Activated T-helper 2 cell treated with anti-CD3 and anti-CD28 coated beads, Interferon-gamma antibody, Interleukin-2, Interleukin-4, amounts not matched to agents 10 μg/mL and 5 μg/mL and 100 μg/mL, durations not matched to agents 14 hours and 24 hours and 36 hours (primary cell): ENCODE measurements around the gene LRBA. TPM values are rescaled to one million over a fixed set of nuclear protein-coding genes. Genes with fewer than 3 reads are reported as not detected.

Experiments used
- DNase-seq: peaks from one replicate; pipeline ENCODE4 v3.0.0; 2021; ENCODE audit warnings: low spot score
- H3K27ac Mint-ChIP-seq: one replicate; pipeline ENCODE4 v1.8.0; 2021; ENCODE audit warnings: mixed read lengths
- H3K27me3 Mint-ChIP-seq: one replicate; pipeline ENCODE4 v1.8.0; 2021; ENCODE audit warnings: low read depth, mixed read lengths
- H3K36me3 Mint-ChIP-seq: one replicate; pipeline ENCODE4 v1.8.0; 2021; ENCODE audit warnings: low read depth, mixed read lengths
- H3K4me1 Mint-ChIP-seq: one replicate; pipeline ENCODE4 v1.8.0; 2021; ENCODE audit warnings: low read depth, mixed read lengths
- H3K4me3 Mint-ChIP-seq: one replicate; pipeline ENCODE4 v1.8.0; 2021; ENCODE audit warnings: low read depth, mild to moderate bottlenecking, moderate library complexity, mixed read lengths
- H3K9me3 Mint-ChIP-seq: one replicate; pipeline ENCODE4 v1.8.0; 2021; ENCODE audit warnings: mixed read lengths
- intact Hi-C: fragments of 100-400 bp; cut with micrococcal nuclease; formaldehyde crosslinking; loops from one replicate; pipeline ENCODE4 v1.15.1; 2023
- total RNA-seq: library from RNA; stranded (reverse); gene quantifications from 2 replicates; pipeline ENCODE4 v1.2.3, GENCODE V29; 2022

Gene LRBA
- total RNA-seq, 1 donor from 2014 or later: 46.4 TPM

DNA sequence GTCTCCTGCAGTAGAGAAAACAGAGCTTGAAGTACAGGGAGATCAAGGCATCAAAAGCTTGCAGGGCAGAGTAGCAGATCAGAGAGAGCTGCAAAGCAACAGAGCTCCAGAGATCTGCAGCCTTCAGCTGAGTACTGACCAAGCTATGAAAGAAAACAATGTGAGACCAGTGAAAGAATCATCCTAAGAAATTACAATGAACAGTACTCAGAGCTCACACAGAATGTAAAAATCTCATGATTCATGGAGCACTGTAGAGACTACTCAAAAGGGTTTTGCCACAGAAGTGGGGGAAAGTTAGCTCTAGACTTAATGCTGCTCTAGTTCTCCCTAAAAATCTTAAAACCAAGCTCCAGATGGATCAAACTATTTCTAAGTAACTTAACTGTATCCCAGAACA, 513.1 kb downstream of the LRBA start:
- H3K36me3 Mint-ChIP-seq: peaks cover 5% of the 10 kb centered on the region
- H3K27ac Mint-ChIP-seq: no peak overlapping the region
- intact Hi-C loops: no loop called here
- DNase-seq: no peak
- H3K27me3 Mint-ChIP-seq: no peaks in the 10 kb centered on the region
- no peak overlapping the region for H3K4me3 Mint-ChIP-seq
- H3K9me3 Mint-ChIP-seq: peaks cover 5% of the 10 kb centered on the region
- no peaks in the 10 kb centered on the region for H3K4me1 Mint-ChIP-seq

GRCh38 chr4:150501009-150501727, 513.9 kb downstream of the LRBA start:
- H3K4me3 Mint-ChIP-seq: no peak overlapping the region
- H3K27ac Mint-ChIP-seq: no peak overlapping the region
- H3K36me3 Mint-ChIP-seq: peaks cover 5% of the 10 kb centered on the region
- no peaks in the 10 kb centered on the region for H3K4me1 Mint-ChIP-seq
- H3K9me3 Mint-ChIP-seq: peaks cover 5% of the 10 kb centered on the region
- DNase-seq: no peak
- H3K27me3 Mint-ChIP-seq: no peaks in the 10 kb centered on the region
- intact Hi-C loops: no loop called here

DNA sequence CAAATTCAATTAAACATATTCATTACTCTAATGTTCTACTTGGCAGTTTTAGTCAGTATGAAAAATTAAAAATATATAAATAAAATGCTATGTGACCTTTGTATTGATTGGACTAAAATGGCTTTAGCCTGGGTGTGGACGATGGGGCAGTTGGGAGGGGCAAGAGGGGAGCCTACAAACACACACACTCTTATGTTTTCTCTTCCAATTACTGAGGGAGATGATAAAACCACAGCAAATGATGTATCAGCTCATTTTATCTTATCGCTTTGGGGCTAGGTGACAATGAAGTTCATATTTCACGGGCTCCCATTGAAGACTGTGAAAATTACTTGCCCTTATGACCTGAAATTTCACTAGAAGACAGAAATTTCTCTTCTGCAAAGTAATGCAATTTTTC, 517.5 kb downstream of the LRBA start:
- Mint-ChIP-seq H3K4me3 (no peak overlapping the region), H3K27me3 (no peaks in the 10 kb centered on the region), H3K27ac (no peak overlapping the region), H3K4me1 (no peaks in the 10 kb centered on the region), H3K36me3 (peaks cover 5% of the 10 kb centered on the region), H3K9me3 (no peaks in the 10 kb centered on the region)
- DNase-seq: no peak
- intact Hi-C loops: loop anchor here (10.0 kb wide), 1 partner anchor 193 kb away; no protein-coding TSS in a partner anchor

DNA sequence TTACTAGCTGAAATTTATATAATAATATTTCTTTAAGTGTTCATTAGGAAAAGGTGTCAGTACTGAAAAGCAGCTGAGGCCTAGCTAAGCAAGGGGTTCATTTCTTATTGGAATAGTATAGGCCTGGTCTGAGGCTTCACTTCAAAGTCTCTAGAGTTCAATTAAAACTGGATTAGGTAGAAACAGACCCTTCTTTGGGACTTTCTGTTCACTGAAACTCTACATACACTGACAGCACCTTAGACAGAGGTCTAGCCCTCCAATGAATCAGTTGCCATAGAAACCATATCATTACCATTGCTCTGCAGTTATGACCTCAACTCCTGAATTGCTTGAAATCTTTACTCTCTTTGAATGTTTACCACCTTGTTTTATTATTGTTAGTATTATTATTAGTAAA, 519.5 kb downstream of the LRBA start:
- H3K36me3 Mint-ChIP-seq: peaks cover under 1% of the 10 kb centered on the region
- H3K27ac Mint-ChIP-seq: no peak overlapping the region
- no peaks in the 10 kb centered on the region for H3K27me3 Mint-ChIP-seq
- no peak for DNase-seq
- peaks cover 7% of the 10 kb centered on the region for H3K4me1 Mint-ChIP-seq
- intact Hi-C loops: loop anchor here (10.0 kb wide), 1 partner anchor 191 kb away; no protein-coding TSS in a partner anchor
- no peak overlapping the region for H3K4me3 Mint-ChIP-seq
- H3K9me3 Mint-ChIP-seq: no peaks in the 10 kb centered on the region

GRCh38 chr4:150493851-150494250, 521.2 kb downstream of the LRBA start:
- no peak overlapping the region for H3K27ac Mint-ChIP-seq
- H3K4me3 Mint-ChIP-seq: no peak overlapping the region
- peaks cover 8% of the 10 kb centered on the region for H3K36me3 Mint-ChIP-seq
- DNase-seq: no peak
- no peaks in the 10 kb centered on the region for H3K9me3 Mint-ChIP-seq
- intact Hi-C loops: loop anchor here (5.0 to 10.0 kb wide), 2 partner anchors 97 to 189 kb away; no protein-coding TSS in a partner anchor
- no peaks in the 10 kb centered on the region for H3K27me3 Mint-ChIP-seq
- peaks cover 8% of the 10 kb centered on the region for H3K4me1 Mint-ChIP-seq

- no peaks in the 10 kb centered on the region for H3K9me3 Mint-ChIP-seq
- peaks cover 8% of the 10 kb centered on the region for H3K36me3 Mint-ChIP-seq
- no peak overlapping the region for H3K4me3 Mint-ChIP-seq
- no peak for DNase-seq
- H3K27ac Mint-ChIP-seq: no peak overlapping the region
- H3K4me1 Mint-ChIP-seq: peaks cover 8% of the 10 kb centered on the region
- no peaks in the 10 kb centered on the region for H3K27me3 Mint-ChIP-seq
- intact Hi-C loops: loop anchor here (2.0 to 10.0 kb wide), 3 partner anchors 55 to 187 kb away; no protein-coding TSS in a partner anchor
These were observed 523.7 kb downstream of the LRBA start for GRCh38 chr4:150491132-150492049.

DNA sequence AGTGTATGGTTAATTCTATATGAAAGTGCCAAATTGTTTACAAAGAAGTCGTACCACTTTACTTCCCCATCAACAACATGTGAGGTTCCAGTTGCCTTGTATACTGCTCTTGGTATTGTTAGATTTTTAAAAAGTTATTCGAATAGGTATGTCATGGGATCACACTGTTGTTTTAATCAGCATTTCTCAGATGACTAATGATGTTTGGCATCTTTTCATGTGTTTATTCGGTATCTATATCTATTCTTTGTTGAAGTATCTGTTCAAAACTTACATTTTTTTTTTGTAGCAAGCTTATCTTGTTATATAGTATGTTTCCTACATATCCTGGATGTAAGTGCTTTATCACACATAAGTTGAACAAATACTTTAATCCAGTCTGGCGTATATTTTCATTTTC, 532.5 kb downstream of the LRBA start:
- H3K9me3 Mint-ChIP-seq: peaks cover 6% of the 10 kb centered on the region
- no peaks in the 10 kb centered on the region for H3K4me1 Mint-ChIP-seq
- no peak overlapping the region for H3K4me3 Mint-ChIP-seq
- H3K27ac Mint-ChIP-seq: no peak overlapping the region
- DNase-seq: no peak
- no peaks in the 10 kb centered on the region for H3K27me3 Mint-ChIP-seq
- intact Hi-C loops: no loop called here
- peaks cover 19% of the 10 kb centered on the region for H3K36me3 Mint-ChIP-seq

- H3K9me3 Mint-ChIP-seq: peaks cover 6% of the 10 kb centered on the region
- H3K4me1 Mint-ChIP-seq: peaks cover 10% of the 10 kb centered on the region
- no peak overlapping the region for H3K27ac Mint-ChIP-seq
- H3K36me3 Mint-ChIP-seq: peaks cover 29% of the 10 kb centered on the region
- DNase-seq: no peak
- intact Hi-C loops: no loop called here
- H3K4me3 Mint-ChIP-seq: no peak overlapping the region
- no peaks in the 10 kb centered on the region for H3K27me3 Mint-ChIP-seq
These were observed 535.4 kb downstream of the LRBA start for GRCh38 chr4:150479657-150480056.

DNA sequence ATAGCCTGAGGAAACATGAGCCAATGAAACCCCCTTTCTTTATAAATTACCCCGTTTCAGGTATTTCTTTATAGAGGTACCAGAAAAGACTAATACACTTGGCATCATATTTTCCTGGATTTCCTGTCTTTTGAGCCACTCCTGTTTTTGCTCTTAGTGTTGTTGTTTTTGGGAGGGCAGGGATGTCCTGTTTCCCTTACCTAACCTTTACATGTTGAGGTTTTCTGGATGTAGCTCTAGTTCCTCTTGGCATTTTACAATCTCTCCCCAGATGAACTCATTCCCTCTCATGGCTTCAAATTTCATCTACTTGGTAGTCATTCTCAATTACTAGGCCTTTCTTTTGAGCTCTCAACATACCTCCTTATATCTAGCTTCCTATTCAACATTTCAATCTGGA, 537.2 kb downstream of the LRBA start:
- Mint-ChIP-seq H3K4me1 (peaks cover 10% of the 10 kb centered on the region), H3K36me3 (peaks cover 31% of the 10 kb centered on the region), H3K4me3 (no peak overlapping the region), H3K9me3 (peaks cover 6% of the 10 kb centered on the region), H3K27ac (no peak overlapping the region), H3K27me3 (no peaks in the 10 kb centered on the region)
- intact Hi-C loops: no loop called here
- no peak for DNase-seq

DNA sequence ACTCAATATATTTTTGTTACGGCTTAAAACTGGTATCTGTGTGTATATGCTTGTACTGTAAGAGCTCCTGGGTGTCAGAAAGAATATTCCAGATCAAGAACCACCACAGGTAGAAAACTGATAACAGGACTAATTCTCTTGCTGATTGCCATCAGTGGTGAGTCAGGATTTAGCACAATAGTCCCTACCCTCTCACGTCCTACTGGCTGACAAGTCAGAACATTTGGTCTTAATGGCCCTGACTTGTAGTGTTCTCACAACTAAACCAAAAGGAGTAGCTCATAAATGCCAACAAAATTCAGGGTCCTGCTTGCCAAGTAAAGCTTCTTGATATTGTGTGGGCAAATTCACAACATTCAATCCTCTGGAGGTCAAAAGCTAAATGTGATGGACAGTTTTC, 538.3 kb downstream of the LRBA start:
- DNase-seq: no peak
- intact Hi-C loops: no loop called here
- Mint-ChIP-seq H3K27ac (no peak overlapping the region), H3K9me3 (peaks cover 6% of the 10 kb centered on the region), H3K27me3 (no peaks in the 10 kb centered on the region), H3K4me3 (no peak overlapping the region), H3K4me1 (peaks cover 10% of the 10 kb centered on the region), H3K36me3 (peaks cover 31% of the 10 kb centered on the region)

GRCh38 chr4:150475763-150476162, 539.3 kb downstream of the LRBA start:
- intact Hi-C loops: no loop called here
- peaks cover 27% of the 10 kb centered on the region for H3K36me3 Mint-ChIP-seq

DNA sequence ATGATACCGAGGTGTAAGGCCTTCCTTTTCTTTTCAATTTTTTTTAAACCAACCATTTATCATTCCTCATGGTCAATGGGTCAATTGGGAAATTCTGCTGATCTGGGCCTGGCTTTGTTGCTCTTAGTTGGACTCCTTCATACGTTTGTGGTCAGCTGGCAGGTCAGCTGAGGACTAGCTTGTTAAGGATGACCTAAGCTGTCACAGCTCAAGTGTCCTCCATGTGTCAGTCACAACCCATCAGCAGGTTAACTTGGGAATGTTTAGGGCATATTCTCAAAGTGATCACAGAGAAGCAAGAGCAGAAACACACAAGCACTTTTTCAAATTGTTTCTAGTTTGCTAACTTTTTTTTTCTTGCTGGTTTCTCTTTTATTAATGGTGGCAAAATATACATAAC, 550.6 kb downstream of the LRBA start:
- H3K27ac Mint-ChIP-seq: no peak overlapping the region
- DNase-seq: no peak
- H3K9me3 Mint-ChIP-seq: no peaks in the 10 kb centered on the region
- H3K27me3 Mint-ChIP-seq: no peaks in the 10 kb centered on the region
- H3K4me3 Mint-ChIP-seq: no peak overlapping the region
- intact Hi-C loops: no loop called here
- H3K36me3 Mint-ChIP-seq: peaks cover 10% of the 10 kb centered on the region
- no peaks in the 10 kb centered on the region for H3K4me1 Mint-ChIP-seq

More at GRCh38 chr4:150475763-150476162, 539.3 kb downstream of the LRBA start:
- Mint-ChIP-seq H3K27me3 (no peaks in the 10 kb centered on the region), H3K4me3 (no peak overlapping the region), H3K27ac (no peak overlapping the region), H3K4me1 (peaks cover 10% of the 10 kb centered on the region), H3K9me3 (peaks cover 6% of the 10 kb centered on the region)
- DNase-seq: no peak

- Mint-ChIP-seq H3K27me3 (no peaks in the 10 kb centered on the region), H3K4me1 (no peaks in the 10 kb centered on the region), H3K4me3 (no peak overlapping the region), H3K27ac (no peak overlapping the region), H3K9me3 (no peaks in the 10 kb centered on the region), H3K36me3 (peaks cover 6% of the 10 kb centered on the region)
- DNase-seq: no peak
- intact Hi-C loops: no loop called here
These were observed 552.3 kb downstream of the LRBA start for GRCh38 chr4:150462743-150463142.
